RWPE1 (cell line): Measurements from ENCODE around the gene THAP4.

Experiments used
- CTCF ChIA-PET: fragments of 350-600 bp; sonication (Branson Sonifier 250); formaldehyde crosslinking; extraction: SDS; loops from one replicate; lab custom pipeline; 2021; lab: Yijun Ruan, JAX
- POLR2A ChIA-PET: fragments of 400-600 bp; formaldehyde crosslinking; extraction: SDS; loops from one replicate; lab custom pipeline; 2020; ENCODE audit warnings: antibody characterized with exemption; ENCODE audit not compliant: low non-redundant PET; lab: Yijun Ruan, JAX
- DNase-seq: peaks from one replicate; pipeline ENCODE4 v3.0.0; 2012; ENCODE audit warnings: low spot score
- H3K27ac ChIP-seq: fragments of 450-650 bp; 2 replicates; pipeline ENCODE4 v1.5.1; 2017
- TF ChIP-seq, protein P1 (sequence below): fragments of 450-650 bp; conservative IDR thresholded peaks from 2 replicates; pipeline ENCODE4 v1.5.1; 2017; ENCODE audit warnings: low read depth, mild to moderate bottlenecking

Gene THAP4

DNA sequence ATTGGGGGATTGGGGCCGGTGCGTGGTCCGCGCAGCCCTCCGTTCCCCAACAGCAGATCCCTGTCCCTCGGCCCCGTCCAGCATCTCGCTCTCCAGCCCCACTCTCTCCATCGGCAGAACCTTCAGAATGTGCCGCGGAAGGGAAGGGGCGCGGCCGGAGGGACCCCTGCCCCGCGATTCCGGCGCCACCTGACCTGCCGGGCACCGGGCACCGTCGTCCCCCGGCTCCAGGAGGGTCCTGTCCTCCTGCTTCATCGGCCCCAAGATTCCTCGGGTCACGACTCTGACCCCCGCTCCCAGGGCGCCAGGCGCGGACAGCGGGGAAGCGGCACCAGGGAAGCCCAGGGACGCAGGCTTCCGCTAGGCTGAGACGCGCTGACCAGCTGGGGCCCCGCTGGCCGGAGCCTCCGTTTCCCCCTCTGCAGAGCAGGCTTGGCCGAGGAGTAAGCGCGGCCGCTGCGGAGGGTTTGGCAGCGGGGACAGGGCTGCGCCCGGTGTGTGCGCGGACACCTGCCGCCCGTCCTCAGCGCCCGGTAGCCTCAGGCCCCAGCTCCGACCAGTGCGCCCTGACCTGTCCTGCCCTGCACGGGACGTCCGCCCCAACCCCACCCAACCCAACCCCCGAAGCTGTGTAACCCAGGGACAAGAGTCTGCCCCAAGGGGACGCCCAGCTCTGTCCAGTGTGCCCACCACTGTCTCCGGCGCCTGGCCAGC lies 95.2 kb downstream of the THAP4 start:
- ChIA-PET POLR2A (no interaction called here), CTCF (interaction anchor here (0.6 kb wide), 1 partner anchor 98 kb away, joined by 3 read pairs; no protein-coding TSS in a partner anchor)
- DNase-seq: no peak
- TF ChIP-seq, protein P1, sequence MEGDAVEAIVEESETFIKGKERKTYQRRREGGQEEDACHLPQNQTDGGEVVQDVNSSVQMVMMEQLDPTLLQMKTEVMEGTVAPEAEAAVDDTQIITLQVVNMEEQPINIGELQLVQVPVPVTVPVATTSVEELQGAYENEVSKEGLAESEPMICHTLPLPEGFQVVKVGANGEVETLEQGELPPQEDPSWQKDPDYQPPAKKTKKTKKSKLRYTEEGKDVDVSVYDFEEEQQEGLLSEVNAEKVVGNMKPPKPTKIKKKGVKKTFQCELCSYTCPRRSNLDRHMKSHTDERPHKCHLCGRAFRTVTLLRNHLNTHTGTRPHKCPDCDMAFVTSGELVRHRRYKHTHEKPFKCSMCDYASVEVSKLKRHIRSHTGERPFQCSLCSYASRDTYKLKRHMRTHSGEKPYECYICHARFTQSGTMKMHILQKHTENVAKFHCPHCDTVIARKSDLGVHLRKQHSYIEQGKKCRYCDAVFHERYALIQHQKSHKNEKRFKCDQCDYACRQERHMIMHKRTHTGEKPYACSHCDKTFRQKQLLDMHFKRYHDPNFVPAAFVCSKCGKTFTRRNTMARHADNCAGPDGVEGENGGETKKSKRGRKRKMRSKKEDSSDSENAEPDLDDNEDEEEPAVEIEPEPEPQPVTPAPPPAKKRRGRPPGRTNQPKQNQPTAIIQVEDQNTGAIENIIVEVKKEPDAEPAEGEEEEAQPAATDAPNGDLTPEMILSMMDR: no peak
- no peak overlapping the region for H3K27ac ChIP-seq

DNA sequence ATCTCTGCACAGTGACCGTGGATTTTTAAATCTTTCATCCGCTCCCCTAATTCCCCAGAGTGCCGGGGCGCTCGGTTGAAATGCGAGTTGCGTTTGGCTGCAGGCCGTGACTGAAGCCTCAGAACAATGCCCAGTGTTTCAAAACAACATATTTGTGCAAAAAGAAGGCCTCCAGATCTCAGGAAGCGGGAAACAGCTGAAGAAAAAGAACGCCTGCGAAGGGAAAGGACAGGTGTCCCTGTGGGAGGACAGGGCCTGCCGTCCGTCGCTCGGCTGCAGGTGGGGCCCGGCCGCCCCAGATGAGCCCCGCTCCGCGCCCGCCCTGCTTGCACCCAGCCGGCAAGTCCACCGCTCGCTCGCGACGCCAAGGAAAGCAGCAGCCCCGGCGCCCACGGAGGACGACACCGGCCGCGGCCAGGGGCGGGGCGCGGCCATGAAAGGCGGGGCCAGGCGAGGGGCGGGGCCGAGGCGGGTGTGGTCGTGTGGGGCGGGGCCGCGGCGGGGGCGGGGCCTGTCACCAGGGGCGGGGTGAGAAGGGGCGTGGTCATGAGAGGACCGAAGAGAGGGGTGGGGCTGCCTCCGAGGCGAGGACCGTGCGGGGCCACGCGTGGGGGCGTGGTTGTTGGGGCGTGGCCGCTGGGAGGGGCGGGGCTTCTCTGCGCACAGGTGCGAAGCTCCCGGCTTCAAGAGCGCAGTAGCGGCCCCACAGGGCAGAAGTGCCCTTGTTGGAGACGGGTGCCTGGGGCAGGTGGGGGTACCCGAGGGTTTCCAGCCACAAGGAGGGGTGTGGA lies 96.0 kb downstream of the THAP4 start:
- ChIA-PET POLR2A (no interaction called here), CTCF (no interaction called here)
- H3K27ac ChIP-seq: peak overlapping the region; percentile 69
- DNase-seq: peak; percentile 93
- TF ChIP-seq, protein P1: no peak

DNA sequence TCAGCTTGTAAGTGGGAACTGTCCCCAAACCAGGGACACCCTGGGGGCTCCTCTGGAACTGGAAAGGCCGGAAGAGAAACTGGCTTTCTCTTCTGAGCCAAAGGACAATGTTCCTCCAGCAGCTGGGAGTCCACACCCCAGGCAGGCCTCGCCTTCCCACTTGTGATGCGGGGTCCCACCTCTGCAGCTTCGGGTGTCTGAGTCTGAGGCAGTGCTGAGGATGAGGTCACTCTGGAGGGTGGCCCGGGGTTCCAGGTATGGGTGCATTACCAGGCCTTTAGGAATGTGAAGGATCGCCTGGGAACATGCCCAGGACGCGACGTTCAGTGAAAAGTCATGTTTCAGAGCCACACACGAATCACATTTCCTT lies 96.6 kb downstream of the THAP4 start:
- ChIA-PET POLR2A (no interaction called here), CTCF (no interaction called here)
- peak overlapping the region; percentile 69 for H3K27ac ChIP-seq

DNA sequence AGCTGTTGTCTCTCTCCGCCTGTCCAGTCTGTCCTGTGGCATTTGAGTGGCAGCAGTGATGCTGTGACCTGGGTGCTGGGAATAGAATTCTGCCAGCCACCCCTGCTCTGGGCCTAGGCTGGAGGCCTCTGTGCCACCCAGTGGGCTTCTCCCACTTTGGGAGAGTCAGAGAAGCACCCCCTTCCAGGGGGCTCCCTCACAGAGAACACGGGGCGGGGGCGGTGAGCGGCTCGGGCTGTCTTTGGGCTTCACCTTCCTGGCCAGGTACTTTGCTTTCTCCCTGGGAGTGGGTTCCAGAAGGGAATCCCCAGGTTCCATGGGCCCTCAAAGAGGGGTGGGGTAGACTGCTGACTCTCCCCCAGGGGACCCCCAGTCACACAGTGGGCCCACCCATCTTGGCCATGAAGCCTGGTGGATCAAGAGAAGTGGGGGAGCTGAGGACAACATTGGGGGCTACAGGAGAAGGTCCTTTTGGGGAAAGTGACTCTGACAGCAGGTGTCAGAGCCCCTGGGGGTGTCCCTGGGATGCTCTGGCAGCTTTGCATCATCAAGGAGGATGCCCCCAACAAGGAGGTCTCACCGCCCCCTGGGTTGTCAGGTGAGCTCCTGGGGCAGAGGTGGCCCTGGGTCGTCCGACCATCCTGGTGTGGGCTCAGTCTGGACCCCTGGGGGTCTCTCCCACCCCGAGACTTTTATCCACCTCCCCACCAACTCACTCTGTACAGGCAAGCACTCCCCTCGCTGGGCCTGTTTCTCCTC lies 97.2 kb downstream of the THAP4 start:
- TF ChIP-seq, protein P1: no peak
- peak overlapping the region; percentile 69 for H3K27ac ChIP-seq
- no peak for DNase-seq
- POLR2A ChIA-PET: no interaction called here
- CTCF ChIA-PET: no interaction called here

More for the DNA sequence above, 96.6 kb downstream of the THAP4 start:
- TF ChIP-seq, protein P1: no peak
- DNase-seq: peak; percentile 29

DNA sequence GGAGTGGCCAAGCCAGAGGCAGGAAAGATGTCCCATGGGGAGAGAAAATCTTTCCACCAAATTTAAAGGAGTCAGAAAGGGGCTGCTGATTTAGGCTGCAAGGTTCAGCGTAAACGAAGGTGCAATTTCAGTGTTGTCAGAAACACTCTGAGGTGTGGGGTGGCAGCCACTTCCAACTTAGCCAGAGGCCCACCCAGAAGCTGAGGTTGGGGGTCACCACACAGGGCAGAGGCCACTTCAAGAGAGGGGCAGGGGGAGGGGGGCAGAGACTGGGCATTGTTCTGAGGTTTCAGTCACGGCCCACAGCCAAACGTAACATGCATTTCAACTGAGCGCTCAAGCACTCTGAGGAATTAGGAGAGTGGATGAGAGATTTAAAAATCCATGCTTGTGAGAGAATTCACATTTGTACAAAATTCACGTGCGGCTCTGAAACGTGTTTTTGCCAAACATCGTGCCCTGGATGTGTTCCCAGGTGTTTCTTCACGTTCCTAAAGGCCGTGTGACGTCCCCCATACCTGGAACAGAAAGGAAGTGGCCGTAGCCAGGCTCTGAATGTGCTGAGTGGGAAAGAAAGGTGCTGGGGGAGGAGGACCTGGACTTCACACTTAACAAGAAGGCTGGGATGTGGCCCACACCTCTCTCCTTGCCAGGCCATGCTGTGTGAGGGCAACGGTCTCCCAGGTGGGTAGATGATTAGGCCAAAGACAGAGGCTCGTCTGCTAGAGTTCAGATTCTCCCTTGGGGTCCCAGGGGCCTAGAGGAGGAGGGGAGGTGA lies 97.9 kb downstream of the THAP4 start:
- TF ChIP-seq, protein P1: no peak
- no peak overlapping the region for H3K27ac ChIP-seq
- ChIA-PET POLR2A (no interaction called here), CTCF (no interaction called here)
- no peak for DNase-seq
